Gastroesophageal sphincter (tissue), 4 donors: ENCODE data around the gene TMEM31. TPM values are rescaled to one million over a fixed set of nuclear protein-coding genes. Genes with fewer than 3 reads are reported as not detected.

ENCODE experiments used
- ATAC-seq: fragments of 150-250 bp; one replicate; pipeline ENCODE4 v1.9.1; 2016; ENCODE audit warnings: mild to moderate bottlenecking, moderate library complexity
- H3K27ac ChIP-seq, 4 donors: fragments of 200-600 bp; sonication (generic) in 3 of 4; 1 replicate in 3 of 4; 2 replicates in 1 of 4; pipeline ENCODE4 v1.5.1; 2016 to 2019
- H3K27me3 ChIP-seq: fragments of 200-600 bp; sonication (generic); one replicate; pipeline ENCODE4 v1.5.1; 2019
- H3K36me3 ChIP-seq, 2 donors: fragments of 200-600 bp; sonication (generic); one replicate each; pipeline ENCODE4 v1.5.1; 2019; ENCODE audit warnings: control low read depth in 1 of 2
- H3K4me1 ChIP-seq, 3 donors: fragments of 200-600 bp; sonication (generic); 1 replicate in 2 of 3; 2 replicates in 1 of 3; pipeline ENCODE4 v1.5.1; 2016 to 2019; ENCODE audit warnings: control low read depth in 2 of 3
- H3K4me3 ChIP-seq, 2 donors: fragments of 200-600 bp; sonication (generic); one replicate each; pipeline ENCODE4 v1.5.1; 2019; ENCODE audit warnings: mild to moderate bottlenecking in 1 of 2, moderate library complexity in 1 of 2
- H3K9me3 ChIP-seq, 3 donors: fragments of 200-600 bp; sonication (generic); one replicate each; pipeline ENCODE4 v1.5.1; 2017 to 2019; ENCODE audit warnings: control low read depth in 2 of 3
- CTCF ChIP-seq, 4 experiments: fragments of 200-600 bp in 2 of 4; fragments of 450-650 bp in 2 of 4; sonication (generic) in 1 of 4; IDR thresholded peaks; one replicate each; pipeline ENCODE4 v1.5.1; 2017 to 2019; ENCODE audit warnings: antibody characterized with exemption in 4 of 4, mild to moderate bottlenecking in 2 of 4, moderate library complexity in 2 of 4
- EP300 ChIP-seq: sonication (generic); formaldehyde crosslinking; IDR thresholded peaks from one replicate; pipeline ENCODE4 v1.6.1; 2017; ENCODE audit warnings: antibody characterized with exemption, mild to moderate bottlenecking
- POLR2A ChIP-seq, 2 donors: fragments of 450-650 bp; IDR thresholded peaks; one replicate each; pipeline ENCODE4 v1.6.1; 2017; ENCODE audit warnings: antibody characterized with exemption in 2 of 2, mild to moderate bottlenecking in 2 of 2, moderate library complexity in 1 of 2
- POLR2AphosphoS5 ChIP-seq: sonication (generic); formaldehyde crosslinking; IDR thresholded peaks from one replicate; pipeline ENCODE4 v1.6.1; 2017; ENCODE audit warnings: antibody characterized with exemption
- WGBS, 2 donors: methylation state at CpG; one replicate each; pipeline ENCODE4 v1.1.5; 2018; ENCODE audit warnings: low coverage in 1 of 2; 5-methylcytosine and 5-hydroxymethylcytosine counted together
- total RNA-seq, 4 donors: library from RNA; depleted of rRNA; stranded (reverse); fragments of >200 nt; gene quantifications; one replicate each; pipeline ENCODE4 v1.1.0, GENCODE V29; 2016

TMEM31 gene
- total RNA-seq, 4 donors from 2014 or later, result not detected

- H3K4me1 ChIP-seq, result peaks cover 0 to 48% (median 0%) of the 10 kb centered on the region in 3 donors
- TF ChIP-seq POLR2A (IDR thresholded peaks at IDR 0.05), result peak; percentile 82 to 84
- TF ChIP-seq EP300, result no peak
- peak; percentile 99 for TF ChIP-seq POLR2AphosphoS5
- 3 to 22% methylated on average over 5 to 30 of the region's 37 CpGs for WGBS, 2 donors
- no peaks in the 10 kb centered on the region for H3K27me3 ChIP-seq
- H3K4me3 ChIP-seq, result peak within 1 kb of the TSS; percentile 63 to 98
- peaks cover 0 to 27% of the 10 kb centered on the region in 2 donors for H3K36me3 ChIP-seq
- H3K9me3 ChIP-seq, result no peaks in the 10 kb centered on the region
- H3K27ac ChIP-seq, result peak within 1 kb of the TSS; percentile 92 to 100 (median 96)
- peak; percentile 92 for ATAC-seq
These were observed 24.3 kb upstream of the TMEM31 start, which contains the start of gene MORF4L2 for GRCh38 chrX:103686199-103687072. Gene MORF4L2, minus strand, starts transcription at chrX:103686699. Its CDS starts 9,672 bp downstream, at chrX:103677027.

GRCh38 chrX:103687073-103687695 lies 23.5 kb upstream of the TMEM31 start:
- H3K4me3 ChIP-seq, result peak overlapping the region; percentile 63 to 98
- TF ChIP-seq CTCF (IDR thresholded peaks at IDR 0.05) (peak in 3 of 4 experiments; percentile 37 to 66 (median 61)), EP300 (no peak), POLR2AphosphoS5 (peak; percentile 50), POLR2A (IDR thresholded peaks at IDR 0.05) (peak; percentile 27 to 40)
- WGBS, 2 donors, result 0 to 21% methylated on average over 3 to 21 of the region's 40 CpGs
- peaks cover 0 to 40% (median 0%) of the 10 kb centered on the region in 3 donors for H3K4me1 ChIP-seq
- no peaks in the 10 kb centered on the region for H3K9me3 ChIP-seq
- peaks cover 0 to 25% of the 10 kb centered on the region in 2 donors for H3K36me3 ChIP-seq
- H3K27ac ChIP-seq, result peak overlapping the region; percentile 92 to 100 (median 96)
- no peaks in the 10 kb centered on the region for H3K27me3 ChIP-seq
- ATAC-seq, result peak; percentile 85

GRCh38 chrX:103687696-103688201 lies 23.0 kb upstream of the TMEM31 start:
- H3K27ac ChIP-seq, result peak overlapping the region; percentile 92 to 100 (median 96)
- peak overlapping the region; percentile 63 to 98 for H3K4me3 ChIP-seq
- H3K9me3 ChIP-seq, result no peaks in the 10 kb centered on the region
- TF ChIP-seq POLR2AphosphoS5, result peak; percentile 69
- TF ChIP-seq POLR2A (IDR thresholded peaks at IDR 0.05), result peak; percentile 14 to 22
- TF ChIP-seq EP300, result no peak
- TF ChIP-seq CTCF (IDR thresholded peaks at IDR 0.05), result peak; percentile 32 to 83 (median 70)
- H3K27me3 ChIP-seq, result no peaks in the 10 kb centered on the region
- peaks cover 0 to 37% (median 0%) of the 10 kb centered on the region in 3 donors for H3K4me1 ChIP-seq
- peak; percentile 14 for ATAC-seq
- peaks cover 0 to 19% of the 10 kb centered on the region in 2 donors for H3K36me3 ChIP-seq
- WGBS, 2 donors, result 1 to 21% methylated on average over 7 of the region's 17 CpGs

GRCh38 chrX:103688946-103689345 lies 21.8 kb upstream of the TMEM31 start:
- H3K36me3 ChIP-seq, result peaks cover 0 to 9% of the 10 kb centered on the region in 2 donors

More at GRCh38 chrX:103688946-103689345, 21.8 kb upstream of the TMEM31 start:
- no peaks in the 10 kb centered on the region for H3K9me3 ChIP-seq
- no peak overlapping the region for H3K4me3 ChIP-seq
- H3K4me1 ChIP-seq, result peaks cover 0 to 29% (median 0%) of the 10 kb centered on the region in 3 donors
- ATAC-seq, result no peak
- 0 to 46% methylated on average over 1 of the region's 4 CpGs for WGBS, 2 donors
- peak overlapping the region; percentile 92 to 100 (median 96) for H3K27ac ChIP-seq
- peak; percentile 35 to 75 (median 64) for TF ChIP-seq CTCF (IDR thresholded peaks at IDR 0.05)
- TF ChIP-seq POLR2A (IDR thresholded peaks at IDR 0.05), result no peak
- H3K27me3 ChIP-seq, result no peaks in the 10 kb centered on the region
